ENCODE results near the gene ARMC9.

- TF ChIP-seq CTCF (IDR thresholded peaks at IDR 0.05) (peak in 1 of 5 experiments; percentile 2), POLR2A (IDR thresholded peaks at IDR 0.05) (no peak), EP300 (IDR thresholded peaks at IDR 0.05; ENCODE audit: low read depth) (no peak)
These were observed 197.0 kb downstream of the ARMC9 start, which contains the start of gene B3GNT7 for GRCh38 chr2:231395188-231396057.
